Cortex of kidney (tissue), 1 donor: ENCODE data around the gene GNB2.
"Not testable (repeated sequence)": the region's sequence is repeated elsewhere in the genome, so short reads cannot be mapped to it uniquely, and the experiment has no call there.

Experiments used
- DNase-seq: peaks from one replicate; lab custom pipeline; 2025; lab: John Stamatoyannopoulos, UW

GNB2 gene

DNA sequence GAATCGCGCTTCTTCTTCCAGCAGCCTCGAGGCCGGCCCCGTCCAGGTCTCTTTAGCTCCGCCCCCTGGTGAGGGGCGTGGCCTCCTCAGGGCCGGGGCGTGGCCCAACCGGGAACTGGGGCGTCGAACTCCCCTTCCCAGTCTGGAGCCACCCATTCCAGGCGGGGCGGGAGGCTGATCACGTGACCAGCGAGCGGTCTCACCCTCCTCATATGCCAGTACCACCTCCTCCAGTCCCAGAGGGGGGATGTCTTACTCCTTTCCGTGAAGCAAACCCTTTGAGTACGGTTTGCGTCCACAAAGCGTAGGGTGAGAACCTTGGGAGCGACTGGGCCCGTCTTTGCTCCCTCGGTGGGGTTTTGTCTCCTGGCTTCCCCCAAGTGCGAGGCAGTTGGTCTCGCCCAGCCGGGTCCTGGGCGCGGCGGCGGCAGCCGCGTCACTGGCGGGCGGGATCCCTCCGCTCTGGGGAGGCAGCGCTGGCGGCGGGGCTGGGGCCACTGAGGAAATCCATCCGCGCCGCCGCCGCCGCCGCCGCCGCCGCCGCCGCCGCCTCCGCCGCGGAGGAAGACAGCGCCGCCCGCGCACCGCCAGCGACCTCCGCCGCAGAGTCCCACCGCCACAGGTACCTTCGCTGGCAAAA is at the start of gene GNB2:
GNB2 (plus strand) TSS at position 439 of the 640 bp plus-strand sequence. CDS start 2,526 bp downstream, outside the sequence.
- DNase-seq, result peak; percentile 96

DNA sequence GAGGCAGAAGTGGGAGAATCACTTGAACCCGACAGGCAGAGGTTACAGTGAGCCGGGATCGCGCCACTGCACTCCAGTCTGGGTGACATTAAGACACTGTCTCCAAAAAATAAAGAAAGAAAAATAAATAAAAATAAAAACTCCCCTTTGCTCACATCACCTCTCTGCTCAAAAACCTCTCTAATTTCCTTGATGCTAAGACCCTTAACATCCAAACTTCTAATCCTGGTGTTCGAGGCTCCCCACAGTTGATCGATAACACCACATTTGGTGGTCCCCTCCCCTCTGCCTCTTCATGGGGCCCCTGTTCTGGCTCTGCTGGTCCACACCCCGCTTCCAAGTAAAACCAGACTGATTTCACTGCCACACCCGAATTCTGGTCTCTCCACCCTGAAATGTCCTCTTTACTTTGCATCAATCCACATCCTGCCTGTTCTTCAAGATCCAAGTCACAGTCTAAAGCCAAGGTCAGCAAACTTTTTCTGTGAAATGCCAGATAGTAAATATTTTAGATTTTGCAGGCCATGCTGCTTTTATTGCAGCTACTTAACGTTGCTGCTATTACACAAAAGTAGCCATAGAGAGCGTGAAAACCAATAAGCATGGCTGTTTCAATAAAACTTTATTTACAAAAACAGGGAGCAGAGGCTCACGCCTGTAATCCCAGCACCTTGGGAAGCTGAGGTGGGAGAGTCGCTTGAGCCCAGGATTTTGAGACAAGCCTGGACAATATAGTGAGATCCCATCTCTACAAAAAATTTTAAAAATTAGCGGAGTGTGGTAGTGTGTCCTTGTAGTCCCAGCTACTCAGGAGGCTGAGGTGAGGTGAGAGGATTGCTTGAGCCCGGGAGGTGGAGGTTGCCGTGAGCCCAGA is 49.4 kb upstream of the GNB2 start:
- no peak for DNase-seq

DNA sequence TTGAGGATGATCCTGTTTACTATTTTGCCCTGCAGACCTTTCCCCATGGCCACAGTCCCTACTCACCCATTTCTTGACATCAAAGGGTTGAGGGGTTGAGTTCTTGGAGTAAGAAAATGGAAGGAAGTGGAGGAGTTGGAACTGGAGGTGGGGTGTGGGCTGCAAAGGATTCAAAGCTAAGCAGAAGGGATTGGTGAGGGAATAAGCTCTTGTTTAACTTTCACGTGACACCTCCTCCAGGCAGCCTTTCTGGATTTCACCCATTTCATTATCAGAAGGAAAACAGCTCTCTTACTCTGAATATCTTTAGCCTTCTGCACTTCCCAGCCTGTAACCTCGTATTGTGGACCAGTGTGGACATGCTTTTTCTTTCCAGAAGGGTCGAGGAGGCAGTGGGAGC is 47.5 kb upstream of the GNB2 start:
- no peak for DNase-seq

DNA sequence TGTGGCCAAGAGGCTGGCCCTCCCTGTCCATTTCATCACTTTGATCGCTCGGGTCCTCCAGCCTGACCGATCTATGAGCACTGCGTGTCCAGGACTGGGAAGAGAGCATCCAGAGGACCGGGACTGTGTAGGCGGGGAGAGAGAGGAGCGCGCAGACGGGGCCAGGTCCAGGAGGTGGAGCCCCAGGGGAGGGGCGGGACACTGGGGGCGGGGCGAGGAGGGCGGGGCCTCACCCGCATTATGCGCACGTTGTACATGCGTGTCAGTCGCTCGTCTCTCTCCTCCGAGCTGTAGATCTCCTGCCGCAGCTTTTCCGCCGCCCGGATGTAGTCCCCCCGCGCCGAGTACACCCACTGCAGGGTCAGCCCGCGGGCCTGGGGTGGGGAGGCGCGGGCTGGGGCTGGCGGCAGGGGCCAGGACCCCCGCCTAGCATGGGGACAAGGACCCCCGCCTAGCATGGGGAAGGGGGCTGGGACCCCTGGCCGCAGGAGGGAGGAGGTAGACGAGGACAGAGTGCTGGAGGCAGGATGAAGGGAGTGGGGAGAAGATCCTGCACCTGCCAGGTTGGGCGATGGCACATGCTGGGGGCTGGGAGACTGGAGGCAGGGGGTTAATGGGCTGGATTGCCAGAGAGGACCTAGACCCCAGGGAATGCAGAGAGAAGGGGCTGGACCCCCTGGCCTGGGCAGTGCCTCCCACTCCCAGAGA is 46.9 kb upstream of the GNB2 start:
- DNase-seq, result no peak

DNA sequence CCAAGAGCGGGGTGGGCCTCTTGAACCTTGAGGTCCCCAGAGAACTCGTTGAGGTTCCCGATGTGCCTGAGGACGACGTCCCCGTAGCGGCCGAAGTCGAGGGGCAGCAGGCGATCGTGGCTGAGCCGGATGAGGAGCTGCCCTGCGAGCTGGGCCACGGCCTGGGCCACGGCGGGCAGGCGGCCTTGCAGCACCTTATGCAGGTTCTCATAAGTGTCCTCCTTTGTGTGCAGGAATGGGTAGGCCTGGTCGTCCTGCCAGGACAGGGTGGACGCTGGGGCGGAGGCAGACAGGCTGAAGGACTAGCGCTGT is 46.3 kb upstream of the GNB2 start:
- DNase-seq, result no peak

DNA sequence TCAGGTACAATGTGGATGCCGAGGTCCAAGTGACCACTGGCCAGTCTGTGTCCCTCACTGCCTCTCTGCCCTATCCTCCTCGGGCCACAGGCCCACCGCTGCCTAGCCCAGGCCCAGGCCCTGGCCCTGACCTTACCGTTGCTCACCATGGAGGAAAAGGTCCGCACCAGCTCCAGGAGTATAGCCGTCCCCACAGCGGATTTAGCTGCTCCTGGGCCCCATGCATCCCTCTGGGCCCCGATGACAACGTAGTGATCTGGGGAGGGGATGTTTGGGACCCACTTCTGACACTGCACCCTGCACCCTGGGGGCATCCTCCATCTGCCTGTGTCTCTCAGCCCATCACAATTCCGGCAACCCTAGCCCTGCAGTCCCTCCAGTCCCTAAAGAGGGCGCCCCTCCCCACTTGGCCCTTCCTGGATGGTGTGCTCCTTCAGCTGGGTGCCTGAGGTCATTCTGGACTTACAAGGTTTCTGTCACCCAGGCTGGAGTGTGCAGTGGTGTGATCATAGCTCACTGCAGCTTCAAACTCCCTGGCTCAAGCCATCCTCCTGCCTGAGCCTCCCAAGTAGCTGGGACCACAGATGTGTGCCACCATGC is 44.3 kb upstream of the GNB2 start:
- DNase-seq, result no peak

DNA sequence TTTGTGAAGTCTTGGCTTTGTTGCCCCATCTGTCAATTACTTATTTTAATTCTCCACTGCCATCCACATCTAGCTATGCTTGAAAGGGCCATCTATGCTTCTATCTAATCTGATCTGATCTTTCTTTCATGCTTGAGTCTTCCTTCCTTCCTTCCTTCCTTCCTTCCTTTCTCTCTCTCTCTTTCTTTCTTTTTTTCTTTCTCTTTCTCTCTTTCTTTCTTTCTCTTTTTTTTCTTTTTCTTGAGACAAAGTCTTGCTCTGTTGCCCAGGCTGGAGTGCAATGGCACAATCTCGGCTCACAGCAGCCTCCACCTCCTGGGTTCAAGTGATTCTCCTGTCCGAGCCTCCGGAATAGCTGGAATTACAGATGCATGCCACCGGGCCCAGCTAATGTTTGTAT is 43.5 kb upstream of the GNB2 start:
- DNase-seq, result no peak

DNA sequence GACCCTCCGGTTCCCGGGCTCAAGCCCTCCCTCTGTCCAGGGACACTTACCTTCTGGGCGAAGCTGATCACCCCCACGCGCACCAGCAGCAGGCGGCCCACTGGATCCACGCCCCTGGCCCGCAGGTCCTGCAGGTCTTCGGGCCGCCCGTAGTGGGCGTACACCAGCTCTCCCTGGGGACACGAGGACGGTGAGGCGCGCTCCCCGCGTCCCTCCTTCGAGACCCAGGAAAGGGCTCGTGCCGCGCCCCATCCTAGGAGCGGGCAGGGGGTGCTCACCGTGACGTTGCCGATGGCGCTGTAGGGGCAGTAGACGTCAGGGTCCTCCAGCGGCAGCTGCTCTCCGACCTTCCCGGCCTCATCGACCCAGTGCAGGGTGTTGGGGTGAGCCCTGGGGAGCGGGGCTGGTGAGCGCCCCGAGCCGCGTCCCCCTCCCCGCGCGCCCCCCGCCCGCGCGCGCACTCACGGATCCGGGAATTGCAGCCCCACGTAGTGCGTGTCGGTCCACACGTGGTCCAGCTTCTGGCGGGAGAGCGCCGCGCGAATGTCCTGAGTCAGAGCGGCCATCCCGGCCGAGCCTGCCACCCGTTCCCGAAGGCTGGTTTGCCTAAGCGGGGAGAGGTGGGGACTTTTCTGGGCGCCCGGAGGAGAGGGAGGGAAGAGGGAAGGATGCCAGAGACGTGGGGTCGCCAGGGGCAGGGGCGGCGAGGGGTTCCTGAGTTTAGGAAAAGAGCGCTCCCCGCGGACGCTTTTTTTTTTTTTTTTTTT is 40.4 kb upstream of the GNB2 start:
- DNase-seq, result no peak

DNA sequence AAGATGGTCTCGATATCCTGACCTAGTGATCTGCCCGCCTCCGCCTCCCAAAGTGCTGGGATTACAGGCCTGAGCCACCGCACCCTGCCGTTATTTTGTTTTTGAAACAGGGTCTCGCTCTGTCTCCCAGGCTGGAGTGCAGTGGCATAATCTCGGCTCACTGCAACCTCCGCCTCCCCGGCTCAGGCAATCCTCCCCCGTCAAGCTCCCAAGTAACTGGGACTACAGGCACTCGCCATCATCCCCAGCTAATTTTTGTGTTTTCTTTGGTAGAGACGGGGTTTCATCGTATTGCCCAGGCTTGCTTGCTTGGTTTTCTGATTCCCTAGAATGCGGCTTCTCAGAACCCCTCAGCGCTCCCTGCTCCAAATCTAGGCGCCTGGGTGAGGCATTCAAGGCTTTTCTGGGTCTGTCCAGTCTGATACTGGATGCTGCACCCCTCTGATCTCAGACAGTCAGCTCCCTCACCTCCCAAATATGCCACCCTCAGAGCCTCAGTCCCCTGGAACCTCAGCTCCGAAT is 33.5 kb upstream of the GNB2 start:
- no peak for DNase-seq

DNA sequence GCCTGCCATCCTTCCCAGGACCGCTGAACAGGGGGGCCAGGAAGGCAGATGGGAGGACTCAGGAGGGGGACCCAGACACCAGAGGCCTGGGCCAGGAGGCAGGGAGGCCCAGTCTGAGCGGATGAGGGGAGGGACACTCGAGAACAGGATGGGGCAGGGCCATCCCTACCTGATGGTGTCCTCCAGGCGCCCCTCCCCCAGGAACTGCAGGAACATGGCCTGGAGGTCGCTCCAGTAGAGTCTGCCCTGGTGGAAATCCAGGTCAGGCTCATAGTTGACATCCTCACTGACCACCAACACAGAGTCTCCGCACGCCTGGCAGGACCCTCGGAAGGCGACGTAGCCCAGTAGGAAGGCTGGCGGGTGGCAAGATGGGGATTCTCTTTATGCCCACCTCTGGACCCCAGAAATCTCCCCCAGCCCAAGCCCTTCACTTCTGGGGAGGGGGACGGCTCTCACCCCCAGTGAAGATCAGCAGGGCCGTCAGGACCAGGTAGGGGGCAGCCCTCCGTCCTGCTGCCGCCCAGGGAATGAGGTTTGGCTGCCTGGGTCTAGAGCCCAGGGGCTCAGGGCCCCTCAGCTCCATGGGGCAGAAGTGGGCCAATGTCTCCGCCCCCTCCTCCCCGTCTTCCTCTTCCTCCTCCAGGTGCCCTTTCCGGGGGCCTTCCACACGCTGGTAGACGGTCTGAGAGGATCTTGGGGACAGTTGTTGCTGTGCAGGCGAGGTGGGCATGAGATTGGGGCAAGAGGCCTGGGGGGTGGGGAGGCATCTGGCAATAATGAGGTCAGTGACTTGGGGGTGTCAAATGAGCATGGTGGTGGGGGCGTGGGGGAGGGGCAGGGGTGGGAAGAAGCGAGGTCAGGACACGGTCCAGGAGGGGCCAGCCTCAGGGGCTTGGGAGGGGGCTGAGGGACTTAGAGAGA is 32.8 kb upstream of the GNB2 start:
- DNase-seq, result no peak

DNA sequence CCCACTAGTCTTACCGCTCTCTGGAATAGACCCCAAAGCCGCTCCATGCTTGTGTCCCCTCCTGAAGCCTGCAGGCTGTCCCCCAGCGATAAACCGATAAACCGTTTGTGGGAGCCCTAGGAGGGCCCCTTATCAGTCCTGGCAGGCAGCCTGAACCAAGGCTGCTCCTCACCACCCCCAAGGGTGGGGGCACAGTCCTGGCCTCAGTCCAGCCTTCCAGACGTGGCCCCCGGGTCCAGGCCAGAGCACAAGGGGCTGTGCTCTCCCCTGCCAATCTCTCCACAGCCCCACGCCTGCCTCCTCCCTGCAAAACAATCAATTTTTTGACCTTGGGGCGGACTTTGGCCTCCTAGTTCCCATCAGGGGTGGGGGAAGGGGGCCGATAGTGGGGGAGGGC is 32.1 kb upstream of the GNB2 start, which contains the start of gene TFR2:
TFR2 (minus strand) TSS at position 90 of the 397 bp plus-strand sequence; CDS start at position 47, 43 bp downstream.
- DNase-seq, result no peak

DNA sequence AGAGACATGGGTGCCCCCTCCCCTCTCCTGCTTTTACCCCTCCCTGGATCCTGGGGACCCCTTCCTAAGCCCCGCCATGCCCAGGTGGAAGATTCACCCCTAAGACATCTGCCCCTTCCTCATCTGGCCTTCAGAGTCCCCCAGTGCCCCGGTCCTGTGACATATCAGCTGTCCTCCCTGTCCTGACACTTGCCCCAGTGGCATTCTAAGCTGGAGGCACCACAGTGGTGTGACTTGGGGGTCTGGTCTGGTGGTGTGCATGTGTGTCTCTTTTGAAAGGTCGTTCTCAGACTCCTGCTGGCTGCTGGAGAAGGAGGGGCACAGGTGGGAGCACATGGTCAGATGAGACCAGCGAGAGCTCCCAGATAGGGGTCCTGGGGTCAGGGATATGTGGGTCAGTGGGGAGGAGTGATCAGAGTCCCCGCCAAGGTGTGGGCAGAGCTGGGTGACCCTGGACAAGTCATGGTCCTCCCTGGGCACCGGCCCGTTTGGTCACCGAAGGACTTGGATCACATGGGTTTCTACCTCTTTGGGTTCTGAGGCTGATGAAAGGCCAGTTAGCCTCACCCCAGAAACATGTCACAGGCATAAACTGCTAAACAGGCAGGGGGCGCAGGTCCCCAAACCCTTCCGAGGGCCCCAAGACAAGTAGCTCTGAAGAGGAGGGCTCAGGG is 31.5 kb upstream of the GNB2 start:
- no peak for DNase-seq

DNA sequence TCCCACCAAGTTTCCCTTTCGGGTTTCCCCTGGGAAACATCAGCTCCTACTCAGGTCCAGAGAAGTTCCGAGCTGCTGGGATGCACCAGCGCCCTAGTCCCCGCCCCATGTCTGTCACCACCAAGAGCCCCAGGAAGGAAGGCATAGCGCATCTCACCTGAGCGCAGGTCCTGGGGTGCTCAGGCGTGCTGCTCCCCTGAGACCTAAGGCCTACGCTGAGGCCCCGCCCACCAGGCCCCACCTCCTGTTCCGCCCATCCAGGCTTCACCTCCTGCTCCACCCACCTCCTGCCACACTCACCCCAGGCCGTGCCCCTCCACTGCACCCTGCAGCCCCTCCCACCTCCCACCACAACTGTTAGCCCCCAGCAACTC is 31.0 kb upstream of the GNB2 start:
- DNase-seq, result no peak

DNA sequence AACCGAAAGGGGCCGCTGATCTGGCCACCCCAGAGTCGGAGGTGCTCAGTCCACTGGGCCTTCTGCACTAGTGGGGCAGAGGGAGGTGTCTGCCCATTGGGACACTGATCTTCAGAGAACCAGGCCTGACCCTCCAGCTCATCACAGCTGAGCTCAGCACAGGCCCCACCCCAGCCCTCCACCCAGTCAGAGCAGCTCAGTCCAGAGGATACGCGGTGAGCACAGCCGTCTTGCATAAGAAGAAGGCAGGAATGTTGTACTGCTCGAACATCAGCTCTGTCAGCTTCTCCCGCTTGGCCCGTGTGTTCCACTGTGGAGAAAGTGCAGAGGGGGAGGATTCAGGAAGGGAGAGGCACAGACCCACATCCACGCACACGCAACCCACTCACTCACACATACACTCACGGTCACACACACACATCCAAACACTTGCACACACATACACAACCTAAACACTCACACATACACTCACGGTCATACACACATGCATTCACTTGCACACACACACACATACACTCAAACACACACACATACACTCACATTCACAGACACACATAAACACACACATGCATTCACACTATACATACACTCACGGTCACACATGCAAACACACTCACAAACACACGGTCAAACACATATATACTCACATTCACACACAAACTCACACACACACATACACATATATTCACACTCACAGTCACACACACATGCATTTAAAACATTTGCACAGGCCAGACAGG is 23.5 kb upstream of the GNB2 start:
- DNase-seq, result no peak

DNA sequence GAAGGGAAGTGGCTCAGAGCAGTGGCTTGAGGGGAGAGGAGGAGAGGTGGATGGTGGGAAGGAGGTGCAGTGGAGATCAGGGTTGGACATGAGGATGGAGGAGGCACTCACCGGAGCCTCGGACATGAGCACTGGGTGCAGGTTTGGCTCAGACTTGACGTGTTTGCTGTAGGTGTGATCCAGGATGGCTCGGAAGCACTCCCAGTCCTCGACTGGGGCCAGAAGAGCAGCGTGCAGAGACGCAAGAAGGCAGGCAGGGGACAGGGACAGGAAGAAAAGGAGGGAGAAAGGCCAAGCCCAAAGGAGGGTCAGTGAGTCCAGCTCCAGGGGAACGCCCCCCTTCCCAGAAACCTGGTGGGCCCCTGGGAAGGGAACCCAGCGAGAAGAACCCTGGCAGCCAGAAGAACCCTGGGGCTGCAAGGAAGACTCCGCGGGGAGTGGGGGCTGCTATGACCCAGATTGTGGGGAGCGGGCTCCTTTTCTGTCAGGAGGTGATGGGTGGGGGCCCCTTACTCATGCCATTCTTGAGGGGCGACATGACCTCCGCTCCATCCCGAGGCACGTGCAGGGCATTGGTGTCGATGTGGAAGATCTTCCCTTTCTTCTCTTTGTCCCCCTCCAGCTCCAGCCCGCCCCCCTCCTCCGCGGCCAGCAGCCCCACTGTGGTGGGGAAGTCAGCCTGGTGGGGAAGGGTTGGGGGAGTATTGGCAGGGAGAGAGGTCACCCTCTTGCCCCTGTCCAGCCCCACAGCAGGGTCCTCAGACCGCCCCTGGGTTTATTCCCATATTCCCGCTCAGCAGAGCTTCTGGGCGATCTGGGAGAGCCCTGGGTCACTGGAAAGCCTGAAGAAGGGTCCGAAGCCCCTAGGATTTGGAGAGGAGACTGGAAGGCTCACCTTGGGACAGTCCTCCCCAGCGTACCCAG is 18.4 kb upstream of the GNB2 start:
- no peak for DNase-seq

DNA sequence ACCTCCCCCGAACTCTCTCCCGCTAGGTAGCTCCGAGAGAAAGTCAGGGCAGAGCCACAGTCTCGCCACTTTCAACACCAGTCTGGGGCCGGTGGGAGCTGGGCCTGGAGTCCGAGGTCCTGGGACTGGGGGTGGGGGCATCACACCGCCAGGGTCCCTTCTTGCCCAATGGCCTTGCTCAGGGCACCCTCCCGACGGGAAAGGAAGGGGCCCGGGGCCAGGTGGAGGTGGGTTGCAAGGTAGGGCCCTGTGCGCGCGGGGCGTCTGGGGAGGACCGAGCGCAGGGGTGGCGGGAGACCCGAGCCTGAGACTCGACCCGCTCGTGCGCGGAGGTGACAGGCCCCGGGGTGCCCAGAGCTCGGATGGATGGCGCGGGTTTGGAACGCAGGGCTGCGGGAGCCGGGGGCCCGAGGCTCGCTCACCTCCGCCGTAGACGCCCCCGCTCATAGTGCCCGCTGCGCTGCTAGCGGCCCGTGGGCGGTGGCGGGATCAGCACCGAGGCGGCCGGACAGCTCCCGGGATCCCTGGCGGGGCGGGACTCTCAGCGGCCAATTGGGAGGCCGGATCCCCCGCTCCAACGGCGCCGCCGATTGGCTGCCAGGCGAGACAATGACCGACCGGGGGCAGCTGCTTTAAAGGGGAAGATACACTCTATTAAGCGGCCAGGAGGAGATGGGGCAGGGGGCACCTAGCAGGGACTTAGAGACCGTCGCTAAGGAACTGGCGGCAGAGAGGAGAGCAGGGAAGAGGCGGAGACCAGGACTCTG is 17.4 kb upstream of the GNB2 start, which contains the start of gene ACTL6B:
ACTL6B (minus strand) TSS at position 541 of the 767 bp plus-strand sequence; CDS start at position 447, 94 bp downstream.
- DNase-seq, result no peak

DNA sequence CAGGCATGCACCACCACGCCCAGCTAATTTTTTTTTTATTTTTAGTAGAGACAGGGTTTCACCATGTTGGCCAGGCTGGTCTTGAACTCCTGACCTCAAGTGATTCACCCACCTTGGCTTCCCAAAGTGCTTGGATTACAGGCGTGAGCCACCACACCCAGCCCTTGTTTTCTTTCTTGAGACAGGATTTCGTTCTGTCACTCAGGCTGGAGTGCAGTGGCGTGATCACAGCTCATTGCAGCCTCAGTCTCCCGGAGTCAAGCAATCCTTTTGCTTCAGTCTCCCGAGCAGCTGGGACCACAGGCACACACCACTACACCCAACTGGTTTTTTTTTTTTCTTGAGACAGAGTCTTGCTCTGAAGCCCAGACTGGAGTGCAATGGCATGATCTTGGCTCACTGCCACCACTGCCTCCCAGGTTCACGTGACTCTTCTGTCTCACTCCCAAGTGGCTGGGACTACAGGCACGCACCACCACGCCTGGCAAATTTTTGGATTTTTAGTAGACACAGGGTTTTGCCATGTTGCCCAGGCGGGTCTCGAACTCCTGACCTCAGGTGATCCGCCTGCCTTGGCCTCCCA is 11.3 kb upstream of the GNB2 start:
- not testable (repeated sequence) for DNase-seq
